ENCODE measurements around the gene CAB39. TPM values are rescaled to one million over a fixed set of nuclear protein-coding genes. Genes with fewer than 3 reads are reported as not detected.

Gene CAB39
- total and polyA plus RNA-seq, 2 donors from 2014 or later = 39.1 to 77.6 TPM

GRCh38 chr2:230758566-230759480 is 46.2 kb downstream of the CAB39 start:
- no peak for DNase-seq
- intact Hi-C loops (cut with DNase I) = no loop called here
- Histone ChIP-seq H3K9ac (ENCODE audit: low read length in 3 of 3) (no peak overlapping the region), H3K4me3 (ENCODE audit: low read length in 3 of 3) (no peak overlapping the region), H3K9me3 (ENCODE audit: control insufficient read depth in 2 of 3, insufficient read depth in 1 of 3, low read length in 3 of 3) (no peaks in the 10 kb centered on the region), H3K27ac (ENCODE audit: low read depth in 2 of 2, low read length in 2 of 2) (no peak overlapping the region), H3K36me3 (ENCODE audit: control insufficient read depth in 2 of 3, insufficient read depth in 3 of 3, low read length in 3 of 3) (peaks cover 4 to 6% (median 4%) of the 10 kb centered on the region in 3 donors), H3K27me3 (ENCODE audit: control insufficient read depth, insufficient read depth, low read length) (no peaks in the 10 kb centered on the region), H3K4me1 (ENCODE audit: control insufficient read depth in 2 of 3, insufficient read depth in 2 of 3, low read depth in 1 of 3, low read length in 3 of 3) (peaks cover 0 to 8% (median 7%) of the 10 kb centered on the region in 3 donors)
- TF ChIP-seq CTCF (IDR thresholded peaks at IDR 0.05; ENCODE audit: borderline replicate concordance, extremely low read depth, insufficient read depth) = no peak
- no peak for FAIRE-seq

GRCh38 chr2:230759481-230760167 is 47.0 kb downstream of the CAB39 start:
- DNase-seq (no peak), FAIRE-seq (no peak)
- TF ChIP-seq CTCF (IDR thresholded peaks at IDR 0.05; ENCODE audit: borderline replicate concordance, extremely low read depth, insufficient read depth) = no peak
- Histone ChIP-seq H3K36me3 (ENCODE audit: control insufficient read depth in 2 of 3, insufficient read depth in 3 of 3, low read length in 3 of 3) (peaks cover 4 to 6% (median 4%) of the 10 kb centered on the region in 3 donors), H3K27ac (ENCODE audit: low read depth in 2 of 2, low read length in 2 of 2) (no peak overlapping the region), H3K9ac (ENCODE audit: low read length in 3 of 3) (no peak overlapping the region), H3K27me3 (ENCODE audit: control insufficient read depth, insufficient read depth, low read length) (no peaks in the 10 kb centered on the region), H3K4me3 (ENCODE audit: low read length in 3 of 3) (no peak overlapping the region), H3K9me3 (ENCODE audit: control insufficient read depth in 2 of 3, insufficient read depth in 1 of 3, low read length in 3 of 3) (no peaks in the 10 kb centered on the region), H3K4me1 (ENCODE audit: control insufficient read depth in 2 of 3, insufficient read depth in 2 of 3, low read depth in 1 of 3, low read length in 3 of 3) (peaks cover 0 to 8% (median 7%) of the 10 kb centered on the region in 3 donors)
- intact Hi-C loops (cut with DNase I) = no loop called here

- Histone ChIP-seq H3K4me3 (ENCODE audit: low read length in 3 of 3) (no peak overlapping the region), H3K9me3 (ENCODE audit: control insufficient read depth in 2 of 3, insufficient read depth in 1 of 3, low read length in 3 of 3) (no peaks in the 10 kb centered on the region), H3K9ac (ENCODE audit: low read length in 3 of 3) (no peak overlapping the region), H3K4me1 (ENCODE audit: control insufficient read depth in 2 of 3, insufficient read depth in 2 of 3, low read depth in 1 of 3, low read length in 3 of 3) (peaks cover 0 to 10% (median 0%) of the 10 kb centered on the region in 3 donors), H3K36me3 (ENCODE audit: control insufficient read depth in 2 of 3, insufficient read depth in 3 of 3, low read length in 3 of 3) (peaks cover 4 to 6% (median 4%) of the 10 kb centered on the region in 3 donors), H3K27ac (ENCODE audit: low read depth in 2 of 2, low read length in 2 of 2) (no peak overlapping the region), H3K27me3 (ENCODE audit: control insufficient read depth, insufficient read depth, low read length) (no peaks in the 10 kb centered on the region)
- no peak for DNase-seq
- no peak for TF ChIP-seq CTCF (IDR thresholded peaks at IDR 0.05; ENCODE audit: borderline replicate concordance, extremely low read depth, insufficient read depth)
- intact Hi-C loops (cut with DNase I) = no loop called here
- no peak for FAIRE-seq
These were observed 49.1 kb downstream of the CAB39 start for GRCh38 chr2:230761704-230762103.

All from kidney (tissue), 14 donors.